SK-N-SH treated with all-trans-retinoic acid at 6 μM for 48 hours (cell line): ENCODE results near the gene TOP1.

Experiments used
- ARNTL ChIP-seq: fragments of 450-650 bp; formaldehyde crosslinking; IDR thresholded peaks from 2 replicates; pipeline ENCODE4 v1.5.0; 2020; ENCODE audit warnings: low read depth, mild to moderate bottlenecking, moderate library complexity, borderline replicate concordance
- ESRRG ChIP-seq: fragments of 250-450 bp; sonication (Bioruptor Pico); IDR thresholded peaks from 2 replicates; pipeline ENCODE4 v1.6.1; 2021; ENCODE audit warnings: mild to moderate bottlenecking
- GLIS3 ChIP-seq: fragments of 250-450 bp; sonication (Bioruptor Pico); IDR thresholded peaks from 2 replicates; pipeline ENCODE4 v1.5.0; 2020; ENCODE audit warnings: mild to moderate bottlenecking, moderate library complexity
- ISL1 ChIP-seq: fragments of 250-450 bp; sonication (Bioruptor Pico); IDR thresholded peaks from 2 replicates; pipeline ENCODE4 v2.1.2; 2022; ENCODE audit warnings: mild to moderate bottlenecking, moderate library complexity
- PPARA ChIP-seq: fragments of 250-450 bp; sonication (Bioruptor Pico); IDR thresholded peaks from 2 replicates; pipeline ENCODE4 v1.5.0; 2020; ENCODE audit warnings: mild to moderate bottlenecking, borderline replicate concordance
- RARB ChIP-seq: fragments of 250-450 bp; sonication (Bioruptor Pico); IDR thresholded peaks from 2 replicates; pipeline ENCODE4 v1.8.0; 2021; ENCODE audit warnings: mild to moderate bottlenecking, moderate library complexity
- ZFP3 ChIP-seq: fragments of 250-450 bp; sonication (Bioruptor Pico); IDR thresholded peaks from 2 replicates; pipeline ENCODE4 v1.5.0; 2020; ENCODE audit warnings: mild to moderate bottlenecking, moderate library complexity
- ZFP30 ChIP-seq: fragments of 450-650 bp; formaldehyde crosslinking; IDR thresholded peaks from 2 replicates; pipeline ENCODE4 v1.5.0; 2022; ENCODE audit warnings: mild to moderate bottlenecking, moderate library complexity
- ZNF565 ChIP-seq: fragments of 450-650 bp; formaldehyde crosslinking; conservative IDR thresholded peaks from 2 replicates; pipeline ENCODE4 v1.5.0; 2020; ENCODE audit warnings: low read depth, mild to moderate bottlenecking, moderate library complexity
- ZNF70 ChIP-seq: fragments of 450-650 bp; formaldehyde crosslinking; IDR thresholded peaks from 2 replicates; pipeline ENCODE4 v1.5.0; 2020; ENCODE audit warnings: mild to moderate bottlenecking, moderate library complexity
- ZNF8 ChIP-seq: fragments of 450-650 bp; formaldehyde crosslinking; IDR thresholded peaks from 2 replicates; pipeline ENCODE4 v1.5.0; 2020; ENCODE audit warnings: mild to moderate bottlenecking, moderate library complexity
- TF ChIP-seq, protein P1 (sequence below): fragments of 250-450 bp; sonication (Bioruptor Pico); IDR thresholded peaks from 2 replicates; pipeline ENCODE4 v1.8.0; 2020; ENCODE audit warnings: mild to moderate bottlenecking, moderate library complexity, borderline replicate concordance
- TF ChIP-seq, protein P2 (sequence below): fragments of 250-450 bp; sonication (Bioruptor Pico); IDR thresholded peaks from 2 replicates; pipeline ENCODE4 v1.5.1; 2020; ENCODE audit warnings: low read depth, mild to moderate bottlenecking, moderate library complexity
- TF ChIP-seq, protein P3 (sequence below): fragments of 250-450 bp; sonication (Bioruptor Pico); IDR thresholded peaks from 2 replicates; pipeline ENCODE4 v1.5.1; 2021; ENCODE audit warnings: mild to moderate bottlenecking, moderate library complexity

DNA sequence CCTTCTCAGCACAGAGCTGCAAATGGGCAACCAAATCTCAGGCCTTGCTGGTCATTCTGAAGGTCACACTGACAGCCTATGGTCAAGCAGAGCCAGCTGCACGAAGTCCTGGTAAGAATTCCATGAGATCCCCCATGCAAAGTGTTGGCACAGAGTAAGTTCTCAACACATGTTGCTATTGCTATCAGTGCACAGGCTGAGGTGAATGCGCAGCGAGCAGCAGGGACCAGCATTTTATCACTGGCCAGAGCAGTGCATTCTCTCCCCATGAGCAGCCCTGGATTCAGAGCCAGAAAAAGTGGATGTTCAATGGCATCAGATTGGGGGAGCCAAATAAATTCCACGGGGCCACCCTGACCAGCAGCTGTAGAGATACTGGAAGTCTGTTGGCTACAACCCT, 44.1 kb upstream of the TOP1 start:
- TF ChIP-seq ZFP3 (CRISPR knock-in tag), result no peak
- no peak for TF ChIP-seq RARB (CRISPR knock-in tag)
- TF ChIP-seq ZFP30, result no peak
- TF ChIP-seq, protein P1, sequence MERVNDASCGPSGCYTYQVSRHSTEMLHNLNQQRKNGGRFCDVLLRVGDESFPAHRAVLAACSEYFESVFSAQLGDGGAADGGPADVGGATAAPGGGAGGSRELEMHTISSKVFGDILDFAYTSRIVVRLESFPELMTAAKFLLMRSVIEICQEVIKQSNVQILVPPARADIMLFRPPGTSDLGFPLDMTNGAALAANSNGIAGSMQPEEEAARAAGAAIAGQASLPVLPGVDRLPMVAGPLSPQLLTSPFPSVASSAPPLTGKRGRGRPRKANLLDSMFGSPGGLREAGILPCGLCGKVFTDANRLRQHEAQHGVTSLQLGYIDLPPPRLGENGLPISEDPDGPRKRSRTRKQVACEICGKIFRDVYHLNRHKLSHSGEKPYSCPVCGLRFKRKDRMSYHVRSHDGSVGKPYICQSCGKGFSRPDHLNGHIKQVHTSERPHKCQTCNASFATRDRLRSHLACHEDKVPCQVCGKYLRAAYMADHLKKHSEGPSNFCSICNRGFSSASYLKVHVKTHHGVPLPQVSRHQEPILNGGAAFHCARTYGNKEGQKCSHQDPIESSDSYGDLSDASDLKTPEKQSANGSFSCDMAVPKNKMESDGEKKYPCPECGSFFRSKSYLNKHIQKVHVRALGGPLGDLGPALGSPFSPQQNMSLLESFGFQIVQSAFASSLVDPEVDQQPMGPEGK, result no peak
- no peak for TF ChIP-seq ZNF8 (CRISPR knock-in tag)
- TF ChIP-seq ISL1 (CRISPR knock-in tag), result no peak
- no peak for TF ChIP-seq ESRRG (CRISPR knock-in tag)
- TF ChIP-seq, protein P2, sequence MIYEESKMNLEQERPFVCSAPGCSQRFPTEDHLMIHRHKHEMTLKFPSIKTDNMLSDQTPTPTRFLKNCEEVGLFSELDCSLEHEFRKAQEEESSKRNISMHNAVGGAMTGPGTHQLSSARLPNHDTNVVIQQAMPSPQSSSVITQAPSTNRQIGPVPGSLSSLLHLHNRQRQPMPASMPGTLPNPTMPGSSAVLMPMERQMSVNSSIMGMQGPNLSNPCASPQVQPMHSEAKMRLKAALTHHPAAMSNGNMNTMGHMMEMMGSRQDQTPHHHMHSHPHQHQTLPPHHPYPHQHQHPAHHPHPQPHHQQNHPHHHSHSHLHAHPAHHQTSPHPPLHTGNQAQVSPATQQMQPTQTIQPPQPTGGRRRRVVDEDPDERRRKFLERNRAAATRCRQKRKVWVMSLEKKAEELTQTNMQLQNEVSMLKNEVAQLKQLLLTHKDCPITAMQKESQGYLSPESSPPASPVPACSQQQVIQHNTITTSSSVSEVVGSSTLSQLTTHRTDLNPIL (CRISPR knock-in tag), result no peak
- TF ChIP-seq ZNF565, result no peak
- TF ChIP-seq, protein P3, sequence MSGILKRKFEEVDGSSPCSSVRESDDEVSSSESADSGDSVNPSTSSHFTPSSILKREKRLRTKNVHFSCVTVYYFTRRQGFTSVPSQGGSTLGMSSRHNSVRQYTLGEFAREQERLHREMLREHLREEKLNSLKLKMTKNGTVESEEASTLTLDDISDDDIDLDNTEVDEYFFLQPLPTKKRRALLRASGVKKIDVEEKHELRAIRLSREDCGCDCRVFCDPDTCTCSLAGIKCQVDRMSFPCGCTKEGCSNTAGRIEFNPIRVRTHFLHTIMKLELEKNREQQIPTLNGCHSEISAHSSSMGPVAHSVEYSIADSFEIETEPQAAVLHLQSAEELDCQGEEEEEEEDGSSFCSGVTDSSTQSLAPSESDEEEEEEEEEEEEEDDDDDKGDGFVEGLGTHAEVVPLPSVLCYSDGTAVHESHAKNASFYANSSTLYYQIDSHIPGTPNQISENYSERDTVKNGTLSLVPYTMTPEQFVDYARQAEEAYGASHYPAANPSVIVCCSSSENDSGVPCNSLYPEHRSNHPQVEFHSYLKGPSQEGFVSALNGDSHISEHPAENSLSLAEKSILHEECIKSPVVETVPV, result no peak
- no peak for TF ChIP-seq ZNF70
- no peak for TF ChIP-seq PPARA (CRISPR knock-in tag)
- TF ChIP-seq GLIS3 (CRISPR knock-in tag), result no peak
- no peak for TF ChIP-seq ARNTL (CRISPR knock-in tag)
